Tibial nerve (tissue), 4 donors: Measurements from ENCODE around the gene H2BK1. TPM values are rescaled to one million over a fixed set of nuclear protein-coding genes. Genes with fewer than 3 reads are reported as not detected.

ENCODE experiments used
- DNase-seq, 2 donors: peaks; one replicate each; pipeline ENCODE4 v3.0.0-alpha.2; 2019; ENCODE audit warnings: low spot score in 2 of 2
- H3K27ac ChIP-seq, 4 donors: fragments of 200-600 bp; sonication (generic) in 3 of 4; one replicate each; pipeline ENCODE4 v1.5.1; 2017 to 2019; ENCODE audit warnings: mild to moderate bottlenecking in 1 of 4
- H3K27me3 ChIP-seq, 2 donors: fragments of 200-600 bp; sonication (generic) in 1 of 2; one replicate each; pipeline versions ENCODE4 v1.5.1 to v1.6.0; 2017 to 2019
- H3K36me3 ChIP-seq, 3 donors: fragments of 200-600 bp; sonication (generic); one replicate each; pipeline ENCODE4 v1.5.1; 2018 to 2019
- H3K4me1 ChIP-seq, 4 donors: fragments of 200-600 bp; sonication (generic) in 3 of 4; one replicate each; pipeline ENCODE4 v1.5.1; 2017 to 2019
- H3K4me3 ChIP-seq, 4 donors: fragments of 200-600 bp; sonication (generic) in 3 of 4; one replicate each; pipeline ENCODE4 v1.5.1; 2017 to 2019; ENCODE audit warnings: mild to moderate bottlenecking in 1 of 4, moderate library complexity in 1 of 4
- H3K9me3 ChIP-seq, 4 donors: fragments of 200-600 bp; sonication (generic) in 3 of 4; one replicate each; pipeline ENCODE4 v1.5.1; 2017 to 2019
- EP300 ChIP-seq, 2 donors: sonication (generic); formaldehyde crosslinking; IDR thresholded peaks; one replicate each; pipeline ENCODE4 v1.6.1; 2017; ENCODE audit warnings: antibody characterized with exemption in 2 of 2, mild to moderate bottlenecking in 1 of 2
- POLR2A ChIP-seq, 2 donors: fragments of 450-650 bp; IDR thresholded peaks; one replicate each; pipeline ENCODE4 v1.6.1; 2017; ENCODE audit warnings: antibody characterized with exemption in 2 of 2, mild to moderate bottlenecking in 2 of 2, moderate library complexity in 2 of 2
- WGBS, 2 donors: methylation state at CpG; one replicate each; pipeline ENCODE4 v1.1.5; 2018; 5-methylcytosine and 5-hydroxymethylcytosine counted together
- total RNA-seq, 4 donors: library from RNA; depleted of rRNA; stranded (reverse); fragments of >200 nt; gene quantifications; one replicate each; pipeline ENCODE4 v1.1.0, GENCODE V29; 2016
- TF ChIP-seq, protein P1 (sequence below), 5 experiments: fragments of 200-600 bp in 3 of 5; fragments of 450-650 bp in 2 of 5; sonication (generic) in 3 of 5; IDR thresholded peaks; one replicate each; pipeline ENCODE4 v1.5.1; 2016 to 2019; ENCODE audit warnings: antibody characterized with exemption in 5 of 5, mild to moderate bottlenecking in 3 of 5, moderate library complexity in 2 of 5

The H2BK1 gene
- total RNA-seq, 4 donors from 2014 or later: not detected

DNA sequence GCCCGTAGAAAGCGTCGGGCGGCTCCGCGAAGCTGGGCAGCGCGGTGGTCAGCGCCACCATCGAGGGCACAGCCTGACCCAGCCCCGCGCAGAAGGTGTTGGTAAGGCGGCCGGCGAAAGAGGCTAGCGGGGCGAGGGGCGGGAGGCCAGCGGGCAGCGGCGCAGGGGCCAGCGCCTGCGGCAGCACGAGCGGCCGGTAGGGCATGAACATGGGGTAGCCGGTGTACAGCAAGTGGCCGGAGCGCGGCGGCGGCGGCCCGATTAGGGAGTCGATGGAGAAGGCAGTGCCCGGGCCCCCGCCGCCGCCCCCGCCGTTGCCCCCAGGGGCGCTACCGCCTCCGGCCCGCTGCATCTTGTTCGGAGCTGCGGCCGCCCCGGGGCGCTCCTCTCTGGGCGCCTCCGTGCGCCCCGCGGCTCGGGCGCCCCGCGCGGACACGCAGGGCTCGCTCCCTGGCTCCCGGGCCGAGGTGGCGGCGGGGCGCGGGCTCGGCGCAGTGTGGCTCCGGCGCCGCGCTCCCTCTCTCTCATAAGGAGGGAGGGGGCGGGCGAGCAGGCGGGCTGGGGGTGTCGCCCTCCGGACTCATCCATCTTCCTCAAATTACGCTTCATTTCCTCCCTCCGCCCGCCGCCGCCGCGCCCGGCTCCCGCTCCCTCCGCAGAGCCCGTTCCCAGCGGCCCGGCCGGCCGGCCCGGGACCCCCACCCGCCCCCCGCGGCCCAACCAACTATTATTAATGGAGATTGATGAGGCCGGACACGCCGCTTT lies 42.9 kb downstream of the H2BK1 start, which contains the start of gene GBX1:
TSS of gene GBX1 (minus strand) at position 498 of the 765 bp plus-strand sequence. CDS start at position 352, 146 bp downstream.
- H3K4me3 ChIP-seq: peak within 1 kb of the TSS; percentile 22 to 54 (median 32)
- TF ChIP-seq, protein P1, sequence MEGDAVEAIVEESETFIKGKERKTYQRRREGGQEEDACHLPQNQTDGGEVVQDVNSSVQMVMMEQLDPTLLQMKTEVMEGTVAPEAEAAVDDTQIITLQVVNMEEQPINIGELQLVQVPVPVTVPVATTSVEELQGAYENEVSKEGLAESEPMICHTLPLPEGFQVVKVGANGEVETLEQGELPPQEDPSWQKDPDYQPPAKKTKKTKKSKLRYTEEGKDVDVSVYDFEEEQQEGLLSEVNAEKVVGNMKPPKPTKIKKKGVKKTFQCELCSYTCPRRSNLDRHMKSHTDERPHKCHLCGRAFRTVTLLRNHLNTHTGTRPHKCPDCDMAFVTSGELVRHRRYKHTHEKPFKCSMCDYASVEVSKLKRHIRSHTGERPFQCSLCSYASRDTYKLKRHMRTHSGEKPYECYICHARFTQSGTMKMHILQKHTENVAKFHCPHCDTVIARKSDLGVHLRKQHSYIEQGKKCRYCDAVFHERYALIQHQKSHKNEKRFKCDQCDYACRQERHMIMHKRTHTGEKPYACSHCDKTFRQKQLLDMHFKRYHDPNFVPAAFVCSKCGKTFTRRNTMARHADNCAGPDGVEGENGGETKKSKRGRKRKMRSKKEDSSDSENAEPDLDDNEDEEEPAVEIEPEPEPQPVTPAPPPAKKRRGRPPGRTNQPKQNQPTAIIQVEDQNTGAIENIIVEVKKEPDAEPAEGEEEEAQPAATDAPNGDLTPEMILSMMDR (IDR thresholded peaks at IDR 0.05): peak in 1 of 5 experiments; percentile 10
- TF ChIP-seq EP300 (IDR thresholded peaks at IDR 0.05): no peak
- no peak within 1 kb of the TSS for H3K27ac ChIP-seq
- DNase-seq: no peak
- 1 to 2% methylated on average over 18 to 31 of the region's 101 CpGs for WGBS, 2 donors
- H3K36me3 ChIP-seq: no peaks in the 10 kb centered on the region
- H3K4me1 ChIP-seq: peaks cover 0 to 21% (median 12%) of the 10 kb centered on the region in 4 donors
- no peaks in the 10 kb centered on the region for H3K9me3 ChIP-seq
- peaks cover 2 to 83% of the 10 kb centered on the region in 2 donors for H3K27me3 ChIP-seq

DNA sequence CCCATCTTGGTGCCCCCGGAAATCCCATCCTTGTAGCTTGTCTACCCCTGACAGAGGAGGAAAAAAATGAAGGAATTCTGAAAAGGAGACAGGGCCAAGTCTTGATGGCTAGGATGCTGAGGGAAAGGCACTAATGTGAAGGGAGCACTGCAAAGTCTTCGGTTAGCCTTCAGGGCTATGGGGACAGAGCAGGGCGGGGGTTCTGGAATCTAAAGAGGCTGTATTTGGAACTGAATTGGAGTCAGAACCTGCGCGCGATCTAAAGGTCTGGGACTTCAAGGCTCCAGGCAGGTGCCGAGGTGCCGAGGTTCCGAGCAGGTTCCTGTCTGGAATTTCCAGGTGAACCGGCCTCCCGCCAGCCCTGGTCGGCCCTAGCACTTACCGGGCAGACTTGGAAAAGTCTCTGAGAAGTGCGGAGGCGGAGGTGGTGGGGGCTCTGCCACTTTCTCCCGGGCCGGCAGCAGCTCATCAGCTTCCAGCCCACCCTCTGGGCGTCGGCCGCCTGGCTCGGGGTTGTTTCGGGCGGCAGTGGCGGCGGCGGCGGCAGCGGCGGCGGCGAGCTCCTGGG lies 43.6 kb downstream of the H2BK1 start:
- TF ChIP-seq, protein P1 (IDR thresholded peaks at IDR 0.05): no peak
- TF ChIP-seq POLR2A (IDR thresholded peaks at IDR 0.05): no peak
- no peak for TF ChIP-seq EP300 (IDR thresholded peaks at IDR 0.05)
- 15 to 33% methylated on average over 11 to 30 of the region's 31 CpGs for WGBS, 2 donors
- Histone ChIP-seq H3K27me3 (peaks cover 2 to 82% of the 10 kb centered on the region in 2 donors), H3K4me1 (peaks cover 0 to 21% (median 12%) of the 10 kb centered on the region in 4 donors), H3K4me3 (peak overlapping the region; percentile 22 to 54 (median 30)), H3K27ac (no peak overlapping the region), H3K9me3 (no peaks in the 10 kb centered on the region), H3K36me3 (no peaks in the 10 kb centered on the region)
- DNase-seq: no peak

DNA sequence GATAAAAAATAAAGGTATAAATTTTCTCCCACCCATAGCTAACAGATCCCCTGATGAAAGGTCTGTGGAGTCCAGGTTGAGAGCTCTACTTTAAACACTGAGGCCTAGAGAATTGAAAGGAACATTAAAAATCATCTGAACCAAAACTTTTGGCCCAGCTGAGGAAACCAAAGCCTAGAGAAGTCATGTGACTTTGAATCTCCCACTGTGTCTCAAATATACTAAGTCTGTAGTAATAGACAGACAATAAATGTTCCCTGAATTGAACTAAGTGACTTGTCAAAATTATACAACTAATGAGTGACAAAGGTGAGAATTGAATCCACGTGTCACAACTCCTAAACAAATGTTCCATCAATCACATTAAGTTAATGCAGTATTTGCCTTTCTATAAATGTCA lies 48.5 kb downstream of the H2BK1 start:
- WGBS, 2 donors: 78 to 91% methylated on average over 1 of the region's 1 CpG
- peaks cover under 1 to 52% of the 10 kb centered on the region in 2 donors for H3K27me3 ChIP-seq
- TF ChIP-seq, protein P1 (IDR thresholded peaks at IDR 0.05): no peak
- TF ChIP-seq POLR2A (IDR thresholded peaks at IDR 0.05) (no peak), EP300 (IDR thresholded peaks at IDR 0.05) (no peak)

More for the DNA sequence above, 48.5 kb downstream of the H2BK1 start:
- H3K27ac ChIP-seq: no peak overlapping the region
- H3K36me3 ChIP-seq: no peaks in the 10 kb centered on the region
- H3K4me1 ChIP-seq: peaks cover 0 to 3% (median 3%) of the 10 kb centered on the region in 4 donors
- no peak for DNase-seq
- no peak overlapping the region for H3K4me3 ChIP-seq
- H3K9me3 ChIP-seq: no peaks in the 10 kb centered on the region

Other genes with a start within 250 kb of the H2BK1 start
- 1 to 10 TPM; 1.5 to 9.0 (median 2.4) TPM for gene KCNH2, start 232.2 kb downstream of the H2BK1 start, total RNA-seq
- gene NOS3, start 219.5 kb downstream of the H2BK1 start, total RNA-seq: 10 to 100 TPM; 20.3 to 38.1 (median 23.8) TPM
- not detected for gene ATG9B, start 186.0 kb downstream of the H2BK1 start, total RNA-seq
- 10 to 100 TPM; 21.0 to 49.0 (median 31.6) TPM for gene ABCB8, start 182.0 kb downstream of the H2BK1 start, total RNA-seq
- gene ASIC3, start 162.0 kb downstream of the H2BK1 start, total RNA-seq: 1 to 10 TPM; 1.7 to 6.0 (median 4.0) TPM
- gene CDK5, start 152.6 kb downstream of the H2BK1 start, total RNA-seq: 10 to 100 TPM in 1 of 4 donors, 1 to 10 TPM in 3; 3.6 to 13.1 (median 7.1) TPM
- 100 to 1,000 TPM in 1 of 4 donors, 10 to 100 TPM in 3; 74.3 to 111 (median 91.4) TPM for gene SLC4A2, start 150.9 kb downstream of the H2BK1 start, total RNA-seq
- 100 to 1,000 TPM in 1 of 4 donors, 10 to 100 TPM in 3; 69.9 to 139 (median 79.7) TPM for gene FASTK, start 129.7 kb downstream of the H2BK1 start, total RNA-seq
- 10 to 100 TPM; 24.3 to 61.5 (median 33.8) TPM for gene TMUB1, start 127.0 kb downstream of the H2BK1 start, total RNA-seq
- 100 to 1,000 TPM in 2 of 4 donors, 10 to 100 TPM in 2; 40.0 to 114 (median 87.2) TPM for gene AGAP3, start 124.0 kb downstream of the H2BK1 start, total RNA-seq
- not detected for gene GBX1, start 42.8 kb downstream of the H2BK1 start, total RNA-seq
- gene ASB10, start 23.2 kb downstream of the H2BK1 start, total RNA-seq: not detected
- gene ABCF2, start 16.7 kb upstream of the H2BK1 start, total RNA-seq: 10 to 100 TPM; 34.3 to 72.9 (median 34.9) TPM
- gene CHPF2, start 22.0 kb upstream of the H2BK1 start, total RNA-seq: 10 to 100 TPM; 34.5 to 58.5 (median 40.2) TPM
- gene SMARCD3, start 38.2 kb upstream of the H2BK1 start, total RNA-seq: 10 to 100 TPM; 55.5 to 97.2 (median 77.3) TPM
- gene NUB1, start 131.3 kb upstream of the H2BK1 start, total RNA-seq: 10 to 100 TPM; 40.8 to 66.3 (median 60.1) TPM
- 100 to 1,000 TPM in 2 of 4 donors, 10 to 100 TPM in 2; 82.9 to 142 (median 115) TPM for gene WDR86, start 199.6 kb upstream of the H2BK1 start, total RNA-seq
- gene CRYGN, start 229.7 kb upstream of the H2BK1 start, total RNA-seq: 1 to 10 TPM in 1 of 4 donors, under 1 TPM in 2, not detected in 1; 0.59 to 1.5 (median 0.87) TPM